SK-N-SH treated with all-trans-retinoic acid at 6 μM for 48 hours (cell line): ENCODE data around the gene GSKIP.

Experiments
- BACH2 ChIP-seq: fragments of 250-450 bp; sonication (Bioruptor Pico); IDR thresholded peaks from 2 replicates; pipeline ENCODE4 v1.9.0; 2021; ENCODE audit warnings: mild to moderate bottlenecking, borderline replicate concordance
- CSDC2 ChIP-seq: fragments of 250-450 bp; sonication (Bioruptor Pico); IDR thresholded peaks from 2 replicates; pipeline ENCODE4 v1.5.0; 2020; ENCODE audit warnings: mild to moderate bottlenecking, moderate library complexity
- ESRRG ChIP-seq: fragments of 250-450 bp; sonication (Bioruptor Pico); IDR thresholded peaks from 2 replicates; pipeline ENCODE4 v1.6.1; 2021; ENCODE audit warnings: mild to moderate bottlenecking
- GLIS3 ChIP-seq: fragments of 250-450 bp; sonication (Bioruptor Pico); IDR thresholded peaks from 2 replicates; pipeline ENCODE4 v1.5.0; 2020; ENCODE audit warnings: mild to moderate bottlenecking, moderate library complexity
- RARB ChIP-seq: fragments of 250-450 bp; sonication (Bioruptor Pico); IDR thresholded peaks from 2 replicates; pipeline ENCODE4 v1.8.0; 2021; ENCODE audit warnings: mild to moderate bottlenecking, moderate library complexity
- ZC3H10 ChIP-seq: fragments of 250-450 bp; sonication (Bioruptor Pico); IDR thresholded peaks from 2 replicates; pipeline ENCODE4 v1.5.1; 2021; ENCODE audit warnings: mild to moderate bottlenecking, moderate library complexity
- ZFP3 ChIP-seq: fragments of 250-450 bp; sonication (Bioruptor Pico); IDR thresholded peaks from 2 replicates; pipeline ENCODE4 v1.5.0; 2020; ENCODE audit warnings: mild to moderate bottlenecking, moderate library complexity
- ZFP30 ChIP-seq: fragments of 450-650 bp; formaldehyde crosslinking; IDR thresholded peaks from 2 replicates; pipeline ENCODE4 v1.5.0; 2022; ENCODE audit warnings: mild to moderate bottlenecking, moderate library complexity
- ZNF70 ChIP-seq: fragments of 450-650 bp; formaldehyde crosslinking; IDR thresholded peaks from 2 replicates; pipeline ENCODE4 v1.5.0; 2020; ENCODE audit warnings: mild to moderate bottlenecking, moderate library complexity
- TF ChIP-seq, protein P1 (sequence below): fragments of 250-450 bp; sonication (Bioruptor Pico); IDR thresholded peaks from 2 replicates; pipeline ENCODE4 v1.8.0; 2020; ENCODE audit warnings: mild to moderate bottlenecking, moderate library complexity, borderline replicate concordance

DNA sequence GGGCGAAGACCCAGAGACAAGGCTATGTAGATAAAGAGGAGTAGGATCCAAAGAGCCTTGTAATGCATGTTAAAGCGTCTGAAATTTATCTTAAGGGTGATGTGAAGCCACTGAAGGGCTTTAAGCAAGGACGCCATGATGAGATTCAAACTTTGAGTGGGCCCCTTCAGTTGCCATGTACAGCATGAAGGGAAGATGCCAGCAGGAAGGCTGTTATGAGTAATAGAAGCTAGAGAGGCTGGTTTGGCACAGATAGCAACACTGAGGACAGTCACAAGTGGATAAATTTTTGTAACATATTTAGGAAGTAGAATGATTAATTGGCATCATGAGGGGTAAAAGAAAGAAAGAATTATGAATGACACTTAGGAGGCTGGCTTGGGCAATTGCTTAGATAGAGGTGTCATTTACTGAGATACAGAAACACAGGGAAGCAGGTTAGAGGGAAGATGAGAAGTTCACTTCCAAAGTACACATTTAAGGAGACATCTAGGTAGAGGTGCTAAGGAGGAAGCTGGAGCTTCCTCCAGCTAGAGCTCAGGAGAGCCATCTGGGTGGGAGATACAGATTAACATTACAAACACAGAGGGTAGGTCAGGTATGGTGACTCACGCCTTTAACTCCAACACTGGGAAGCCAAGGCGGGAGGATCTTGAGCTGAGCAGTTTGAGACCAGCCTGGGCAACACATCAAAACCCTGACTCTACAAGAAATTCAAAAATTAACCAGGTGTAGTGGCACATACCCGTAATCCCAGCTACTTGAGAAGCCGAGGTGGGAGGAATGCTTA, 13.8 kb upstream of the GSKIP start:
- TF ChIP-seq ZC3H10 (no peak), ESRRG (CRISPR knock-in tag) (no peak), ZFP30 (CRISPR knock-in tag) (no peak), CSDC2 (no peak), ZFP3 (no peak), GLIS3 (CRISPR knock-in tag) (no peak), ZNF70 (no peak), RARB (CRISPR knock-in tag) (no peak), BACH2 (CRISPR knock-in tag) (no peak)
- TF ChIP-seq, protein P1, sequence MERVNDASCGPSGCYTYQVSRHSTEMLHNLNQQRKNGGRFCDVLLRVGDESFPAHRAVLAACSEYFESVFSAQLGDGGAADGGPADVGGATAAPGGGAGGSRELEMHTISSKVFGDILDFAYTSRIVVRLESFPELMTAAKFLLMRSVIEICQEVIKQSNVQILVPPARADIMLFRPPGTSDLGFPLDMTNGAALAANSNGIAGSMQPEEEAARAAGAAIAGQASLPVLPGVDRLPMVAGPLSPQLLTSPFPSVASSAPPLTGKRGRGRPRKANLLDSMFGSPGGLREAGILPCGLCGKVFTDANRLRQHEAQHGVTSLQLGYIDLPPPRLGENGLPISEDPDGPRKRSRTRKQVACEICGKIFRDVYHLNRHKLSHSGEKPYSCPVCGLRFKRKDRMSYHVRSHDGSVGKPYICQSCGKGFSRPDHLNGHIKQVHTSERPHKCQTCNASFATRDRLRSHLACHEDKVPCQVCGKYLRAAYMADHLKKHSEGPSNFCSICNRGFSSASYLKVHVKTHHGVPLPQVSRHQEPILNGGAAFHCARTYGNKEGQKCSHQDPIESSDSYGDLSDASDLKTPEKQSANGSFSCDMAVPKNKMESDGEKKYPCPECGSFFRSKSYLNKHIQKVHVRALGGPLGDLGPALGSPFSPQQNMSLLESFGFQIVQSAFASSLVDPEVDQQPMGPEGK (CRISPR knock-in tag), result no peak
